ENCODE measurements around the gene ST3GAL5.

ST3GAL5 gene

DNA sequence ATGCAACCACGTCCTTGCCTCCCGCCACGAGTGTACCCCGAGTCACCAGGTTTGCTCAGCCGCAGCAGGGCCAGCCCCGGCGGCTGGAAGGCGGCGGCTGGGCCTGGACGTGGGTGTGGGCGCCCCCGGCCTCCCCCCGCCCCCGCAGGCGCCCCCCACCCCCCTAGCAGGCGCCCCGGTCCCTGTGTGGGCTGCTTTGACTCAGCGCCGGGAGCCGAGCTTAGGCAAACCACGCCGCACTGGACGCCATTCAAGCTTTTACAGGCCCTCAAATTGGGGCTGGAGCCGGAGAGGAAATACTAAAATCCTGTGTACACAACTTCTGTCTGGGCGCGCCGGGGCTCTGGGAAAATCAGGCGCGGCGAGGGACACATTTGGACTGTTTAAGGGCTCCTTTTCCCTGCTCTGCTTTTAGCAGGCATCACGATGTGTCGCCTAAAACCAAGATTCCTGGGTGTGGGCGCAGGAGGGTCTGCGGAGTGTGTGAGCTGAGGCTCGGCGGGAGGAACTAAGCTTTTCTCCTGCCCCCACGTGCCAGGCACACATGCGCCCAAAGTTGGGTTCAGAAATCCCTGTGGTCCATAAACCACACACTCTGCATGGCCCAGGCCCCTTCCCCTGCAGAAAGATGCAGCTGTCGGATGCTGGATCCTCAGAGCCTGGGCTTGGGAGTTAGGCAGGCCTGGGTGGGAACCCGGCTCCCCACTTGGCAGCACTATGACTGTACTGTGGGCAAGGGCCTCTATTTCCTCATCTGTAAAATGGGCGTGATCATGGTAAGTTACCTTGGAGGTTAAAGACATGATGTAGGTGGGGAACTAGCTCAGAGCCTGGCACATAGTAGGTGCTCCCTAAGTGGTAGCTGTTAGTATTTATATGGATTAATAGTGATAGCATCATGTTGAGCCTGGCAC is 77.4 kb downstream of the ST3GAL5 start:
- no peak for DNase-seq (ENCODE audit: low read depth in 1 of 2, low spot score in 1 of 2)

DNA sequence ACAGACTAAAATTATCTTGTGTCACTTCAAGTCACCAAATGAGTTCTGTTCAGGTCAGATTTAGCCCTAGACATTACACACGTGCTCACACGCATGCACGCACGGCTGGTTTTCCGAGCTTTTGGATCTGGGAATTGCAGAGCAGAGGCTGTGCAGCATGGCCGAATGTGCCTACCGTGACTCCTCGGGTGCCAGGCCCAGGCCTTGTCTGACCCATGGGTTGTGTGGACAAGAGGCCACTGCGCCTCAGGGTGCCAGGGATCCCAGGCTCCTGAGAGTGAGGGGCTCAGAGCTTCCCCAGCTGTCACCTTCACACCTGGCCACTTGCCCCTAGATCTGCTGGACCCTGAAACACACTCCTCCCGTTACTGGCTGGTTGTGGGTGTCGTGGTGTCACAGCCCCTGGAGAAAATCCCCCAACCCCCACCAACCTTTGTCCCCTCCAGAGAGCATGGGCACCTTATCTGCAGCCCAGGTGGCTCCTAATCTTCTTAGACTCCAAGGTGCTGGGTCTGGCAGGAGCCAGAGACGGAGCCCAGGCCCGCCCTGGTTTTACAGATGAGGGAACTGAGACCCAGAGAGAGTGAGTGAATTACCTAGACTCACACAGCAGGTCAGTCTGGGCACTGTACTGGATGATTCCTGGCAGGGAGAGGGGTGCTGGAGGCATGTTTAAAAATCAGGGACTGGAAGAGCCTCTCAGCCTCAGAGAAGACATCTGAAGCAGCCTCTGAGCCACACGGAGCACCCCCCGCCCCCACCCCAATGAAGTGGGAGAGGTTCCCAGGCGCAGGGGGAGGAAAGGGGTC is 78.2 kb downstream of the ST3GAL5 start:
- no peak for DNase-seq (ENCODE audit: low read depth in 1 of 2, low spot score in 1 of 2)

DNA sequence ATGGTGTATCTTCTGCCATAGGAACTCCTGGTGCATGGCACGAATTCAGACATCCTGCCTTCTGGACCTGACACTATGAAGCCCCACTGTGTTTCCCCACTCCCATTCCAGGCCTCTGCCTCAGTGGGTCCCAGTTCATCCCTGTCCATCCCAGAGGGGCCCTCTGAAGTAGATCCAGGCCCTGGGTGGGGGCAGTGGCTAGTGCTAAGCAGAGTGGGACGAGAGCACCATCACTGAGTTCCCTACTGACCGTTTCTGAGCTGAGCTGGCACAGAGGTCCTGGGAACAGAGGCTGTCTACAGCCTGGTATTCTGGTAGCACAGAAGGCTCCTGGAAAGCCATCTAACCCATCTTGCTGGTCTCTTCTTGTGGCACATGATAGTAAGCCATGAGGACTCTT is 81.0 kb downstream of the ST3GAL5 start:
- DNase-seq (ENCODE audit: low read depth in 1 of 2, low spot score in 1 of 2), result no peak

DNA sequence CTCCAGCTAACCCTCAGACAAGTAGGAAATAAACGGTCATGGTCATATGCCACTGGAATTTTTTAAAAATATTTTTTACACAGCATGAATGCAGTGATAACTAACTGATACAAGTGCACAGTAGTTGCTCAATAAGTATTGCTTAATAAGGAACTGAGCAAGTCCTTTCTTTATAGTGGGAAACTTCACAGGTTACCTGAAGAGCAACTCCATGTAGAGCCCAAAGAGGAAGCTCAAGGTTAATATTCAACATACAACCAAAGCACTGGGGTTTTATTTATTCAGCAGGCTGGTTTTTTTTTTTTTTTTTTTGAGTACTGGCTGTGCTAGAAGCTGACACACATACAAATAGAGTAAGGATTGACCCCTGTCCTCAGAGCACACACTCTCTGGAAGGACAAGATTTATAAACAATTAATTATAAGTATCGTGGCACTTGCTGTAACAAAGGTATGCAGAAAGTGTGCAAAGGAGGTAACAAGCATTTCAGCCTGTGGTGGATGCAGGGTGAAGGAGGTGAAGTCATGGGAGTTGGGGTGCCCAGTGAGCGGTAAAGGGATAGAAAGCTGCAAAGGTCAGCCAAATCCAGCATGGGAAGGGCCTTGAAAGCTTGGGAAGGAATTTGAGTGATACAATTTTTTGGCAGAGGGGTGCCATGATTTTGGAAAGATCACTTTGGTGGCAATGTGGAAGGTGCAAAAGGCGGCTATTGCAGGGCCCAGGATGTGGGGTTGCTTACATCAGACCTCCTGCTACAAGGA is 82.3 kb downstream of the ST3GAL5 start:
- no peak for DNase-seq (ENCODE audit: low read depth in 1 of 2, low spot score in 1 of 2)

DNA sequence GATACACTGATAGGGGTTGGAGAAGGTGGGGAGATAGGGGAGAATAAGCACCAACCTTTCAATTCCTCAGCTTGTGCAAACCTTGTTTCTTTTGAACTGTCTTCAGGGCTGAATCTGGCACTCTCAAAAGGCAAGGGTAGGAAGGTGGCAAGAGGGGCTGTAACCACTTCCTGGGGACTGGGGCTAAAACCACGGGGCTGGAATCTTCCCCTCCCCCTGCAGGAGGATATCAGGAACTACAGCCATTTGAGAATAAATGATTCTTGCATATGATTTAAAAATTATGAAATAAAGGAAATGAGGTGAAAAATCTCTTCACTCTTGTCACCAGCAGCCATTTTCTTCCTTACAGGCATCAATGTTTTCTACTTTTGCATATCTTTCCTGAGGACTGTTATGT is 84.2 kb downstream of the ST3GAL5 start:
- DNase-seq (ENCODE audit: low read depth in 1 of 2, low spot score in 1 of 2), result no peak

DNA sequence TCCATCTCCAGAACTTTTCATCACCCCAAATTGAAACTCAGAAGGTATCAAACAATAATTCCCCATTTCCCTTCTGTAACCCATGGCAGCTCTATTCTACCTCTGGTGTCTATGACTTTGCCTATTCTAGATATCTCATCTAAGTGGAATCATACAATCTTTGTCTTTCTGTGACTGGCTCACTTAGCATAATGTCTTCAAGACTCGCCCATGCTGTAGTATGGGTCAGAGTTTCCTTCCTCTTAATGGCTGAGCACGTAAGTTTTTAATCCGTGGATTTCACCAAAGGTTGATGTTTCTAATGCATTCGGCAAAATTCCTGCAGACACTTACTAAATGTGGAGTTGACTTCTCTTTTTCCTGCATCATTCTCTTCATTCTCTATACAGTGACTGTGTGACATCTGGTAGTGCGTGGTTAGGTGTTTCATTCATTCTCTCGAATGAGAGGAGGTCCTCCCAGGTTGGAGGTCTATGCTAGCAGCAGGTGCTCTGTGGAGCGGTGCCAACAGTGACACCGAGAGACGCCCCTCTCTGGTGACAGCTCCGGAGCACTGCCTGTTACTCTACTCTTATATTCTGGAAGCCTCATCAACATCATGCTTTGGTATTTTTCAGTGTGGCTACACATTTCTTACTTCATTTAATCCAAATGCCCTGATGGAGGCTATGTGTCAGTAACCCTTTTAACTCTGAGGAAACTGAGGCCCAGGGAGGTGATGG is 84.9 kb downstream of the ST3GAL5 start:
- no peak for DNase-seq (ENCODE audit: low read depth in 1 of 2, low spot score in 1 of 2)

DNA sequence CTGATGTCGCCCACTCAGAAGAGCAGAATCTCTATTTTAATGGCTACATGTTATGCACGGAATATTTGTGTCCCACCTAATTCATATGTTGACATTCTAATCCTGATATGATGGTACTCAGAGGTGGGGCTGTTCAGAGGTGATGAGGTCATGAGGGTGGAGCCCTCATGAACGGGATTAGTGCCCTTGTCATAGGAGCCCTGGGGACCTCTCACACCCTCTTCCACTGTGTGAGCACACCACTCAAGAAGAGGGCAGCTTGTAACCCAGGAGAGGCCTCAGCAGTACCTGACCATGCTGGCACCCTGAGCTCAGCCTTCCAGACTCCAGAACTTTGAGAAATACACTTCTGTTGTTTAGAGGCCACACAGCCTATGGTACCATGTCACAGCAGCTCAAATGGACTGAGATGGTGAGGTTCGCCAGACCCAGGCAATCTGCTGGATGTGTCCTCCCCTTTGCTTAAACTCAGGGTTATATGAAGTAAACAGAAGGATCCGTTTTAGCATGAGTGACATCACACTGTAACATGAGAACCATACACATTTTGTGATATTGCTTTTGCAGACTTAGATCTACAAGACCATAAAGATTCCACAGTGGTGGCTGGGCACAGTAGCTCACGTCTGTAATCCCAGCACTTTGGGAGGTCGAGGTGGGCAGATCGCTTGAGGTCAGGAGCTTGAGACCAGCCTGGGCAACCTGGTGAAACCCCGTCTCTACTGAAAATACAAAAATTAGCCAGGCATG is 86.3 kb downstream of the ST3GAL5 start:
- no peak for DNase-seq (ENCODE audit: low read depth in 1 of 2, low spot score in 1 of 2)

DNA sequence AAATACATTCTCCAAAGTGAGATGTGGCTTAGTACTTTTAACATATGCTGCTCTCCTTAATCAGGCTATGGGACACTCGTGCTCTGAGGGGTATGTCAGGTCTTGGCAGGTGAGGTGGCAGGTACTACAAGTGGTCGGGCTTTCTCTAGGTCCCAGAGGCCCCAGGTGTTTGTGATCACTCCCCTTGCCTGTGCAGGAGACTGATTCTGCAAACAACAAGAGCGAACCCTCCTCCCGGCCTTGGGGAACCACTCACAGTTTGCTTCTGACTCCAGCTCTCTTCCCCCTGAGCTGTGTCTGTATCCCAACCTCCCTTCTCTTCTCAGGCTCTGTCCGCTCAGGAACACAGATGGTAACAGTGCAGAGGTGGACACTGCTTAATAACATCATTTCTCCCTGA is 86.9 kb downstream of the ST3GAL5 start:
- no peak for DNase-seq (ENCODE audit: low read depth in 1 of 2, low spot score in 1 of 2)

DNA sequence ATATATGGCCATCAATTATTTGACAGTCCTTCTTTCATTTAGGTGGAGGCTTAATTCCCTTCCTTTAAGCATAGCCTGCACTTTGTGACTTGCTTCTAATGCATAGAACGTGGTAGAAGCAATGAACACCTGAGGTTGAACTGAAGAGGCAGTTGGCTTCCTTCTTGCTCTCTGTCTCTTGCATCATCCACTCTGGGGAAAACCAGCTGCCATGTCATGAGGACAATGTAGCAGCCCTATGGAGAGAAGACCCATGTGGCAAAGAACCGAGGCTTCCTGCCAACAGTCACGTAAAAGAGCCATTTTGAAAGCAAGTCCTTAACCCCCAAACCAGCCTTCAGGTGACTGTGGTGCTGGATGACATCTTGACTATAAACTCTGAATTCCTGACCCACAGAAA is 88.2 kb downstream of the ST3GAL5 start:
- DNase-seq (ENCODE audit: low read depth in 1 of 2, low spot score in 1 of 2), result no peak

DNA sequence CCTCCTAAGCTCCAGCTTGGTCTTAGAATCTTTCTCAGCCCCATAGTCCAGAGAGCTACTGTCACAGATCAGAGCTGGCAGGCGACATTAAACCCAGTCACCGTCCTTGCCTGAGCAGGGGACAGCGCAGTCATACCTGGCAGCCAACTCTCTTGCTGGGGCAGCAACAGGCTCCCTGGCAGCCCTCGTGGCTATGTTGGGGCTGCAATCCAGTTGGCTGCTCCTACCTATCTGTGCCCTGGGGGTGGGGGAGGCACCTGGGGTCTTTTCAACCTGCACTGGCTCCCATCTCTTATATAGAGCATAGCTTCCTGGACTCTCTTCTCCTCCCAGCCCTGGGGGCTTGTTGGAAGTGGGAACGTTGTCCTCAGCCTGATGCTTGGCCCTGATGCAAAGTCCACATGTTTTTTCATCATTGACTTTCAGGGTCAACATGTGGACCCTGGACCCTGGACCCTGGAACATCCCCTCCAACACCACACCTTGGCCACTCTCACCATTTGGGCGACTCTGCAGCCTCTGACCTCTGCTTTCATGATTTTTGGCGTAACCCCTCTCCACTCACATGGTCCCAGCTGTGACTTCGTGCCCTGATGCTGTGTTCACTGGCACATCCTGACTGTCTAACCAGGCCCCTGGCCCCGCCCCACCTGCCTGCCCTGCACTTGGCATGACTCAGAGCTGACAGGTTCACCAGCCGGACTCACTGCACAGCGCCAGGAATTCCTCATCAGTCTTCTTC is 89.4 kb downstream of the ST3GAL5 start:
- no peak for DNase-seq (ENCODE audit: low read depth in 1 of 2, low spot score in 1 of 2)

DNA sequence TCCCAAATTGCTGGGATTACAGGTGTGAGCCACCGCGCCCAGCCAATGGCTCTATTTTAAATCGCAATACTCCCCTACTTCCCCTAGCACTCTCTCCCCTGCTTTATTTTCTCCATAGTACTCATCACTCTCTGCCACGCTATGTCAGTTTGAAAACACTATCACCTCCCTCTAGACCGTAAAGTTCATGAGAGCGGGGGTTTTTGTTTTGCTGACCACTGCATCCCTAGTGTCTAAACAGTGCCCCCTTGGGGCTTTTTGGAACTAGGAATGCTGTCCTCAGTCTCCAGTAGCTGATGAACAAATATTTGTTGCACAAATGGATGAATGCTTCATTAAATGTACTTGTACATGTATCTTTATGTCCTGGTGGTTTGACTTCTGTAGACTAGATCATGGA is 90.9 kb downstream of the ST3GAL5 start:
- DNase-seq (ENCODE audit: low read depth in 1 of 2, low spot score in 1 of 2), result no peak

DNA sequence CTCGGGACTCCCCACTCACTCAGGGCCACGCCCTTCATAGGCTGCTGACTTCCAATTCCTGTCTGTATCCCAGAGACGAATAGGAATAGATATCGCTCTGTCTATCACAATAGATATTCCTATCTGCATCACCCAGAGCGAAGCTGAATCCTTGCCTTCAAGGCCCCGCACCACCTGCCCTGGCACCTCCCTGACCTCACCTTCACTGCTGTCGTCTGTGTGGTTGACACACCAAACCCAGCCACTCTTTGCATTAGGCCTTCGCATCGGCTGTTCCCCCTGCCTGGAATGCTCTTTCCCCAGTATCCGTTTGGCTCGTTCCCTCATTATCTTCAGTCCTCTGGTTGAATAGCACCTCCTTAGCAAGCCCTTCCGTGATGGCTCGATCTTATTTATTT is 91.5 kb downstream of the ST3GAL5 start:
- no peak for DNase-seq (ENCODE audit: low read depth in 1 of 2, low spot score in 1 of 2)

DNA sequence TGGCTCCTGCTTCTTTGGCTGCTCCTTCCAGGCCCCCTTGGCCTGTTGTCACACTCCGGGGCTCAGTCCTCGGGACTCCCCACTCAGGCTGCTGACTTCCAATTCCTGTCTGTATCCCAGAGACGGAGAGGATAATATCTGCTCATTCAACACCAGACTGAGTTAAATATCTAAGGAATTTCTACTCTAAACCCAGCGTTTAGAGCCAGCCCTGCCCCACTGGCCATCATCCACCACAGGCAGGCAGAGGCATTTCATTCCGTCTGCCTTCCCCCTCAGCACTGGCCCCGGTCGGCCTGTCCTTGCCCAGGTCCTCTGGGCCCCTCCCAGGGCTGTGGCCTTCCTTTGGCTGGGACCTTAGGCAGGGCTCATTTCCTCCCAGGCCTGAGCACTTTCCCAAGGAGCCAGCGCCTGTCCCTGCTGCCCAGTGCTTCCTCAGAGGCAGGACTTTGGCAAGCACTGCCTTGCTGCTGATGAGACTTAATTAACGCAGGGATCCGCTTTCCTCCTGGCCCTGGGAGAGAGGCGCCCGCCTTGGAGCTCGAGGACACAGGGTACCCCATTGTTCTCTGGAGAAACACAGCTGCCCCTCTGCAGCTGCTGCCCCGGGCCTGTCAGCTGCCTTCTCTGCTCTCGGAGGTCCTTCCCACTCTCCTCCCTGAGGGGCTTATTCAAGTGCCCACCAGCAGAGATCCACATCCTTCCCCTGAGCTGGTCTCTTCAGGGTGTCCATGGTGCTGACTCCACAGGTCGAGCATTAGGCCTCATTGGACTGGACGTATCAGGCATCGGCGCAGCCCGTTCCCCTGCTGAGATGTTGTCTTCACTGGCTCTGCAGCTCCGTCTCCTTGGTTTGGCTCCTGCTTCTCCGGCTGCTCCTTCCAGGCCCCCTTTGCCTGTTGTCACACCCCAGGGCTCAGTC is 92.2 kb downstream of the ST3GAL5 start:
- DNase-seq (ENCODE audit: low read depth in 1 of 2, low spot score in 1 of 2), result no peak

DNA sequence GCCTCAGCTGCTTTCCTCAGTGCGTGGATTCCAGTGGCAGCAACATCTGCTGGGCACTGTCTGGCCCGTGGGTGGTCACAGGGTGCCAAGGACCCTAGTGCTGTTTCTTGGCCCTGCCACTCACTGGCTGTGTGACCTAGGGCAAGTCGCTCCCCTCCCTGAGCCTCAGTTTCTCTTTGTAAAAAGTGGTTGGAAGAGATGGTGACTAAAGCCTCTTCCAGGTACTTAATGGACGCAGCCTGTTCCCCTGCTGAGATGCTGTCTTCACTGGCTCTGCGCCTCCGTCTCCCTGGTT is 92.8 kb downstream of the ST3GAL5 start:
- DNase-seq (ENCODE audit: low read depth in 1 of 2, low spot score in 1 of 2), result no peak

DNA sequence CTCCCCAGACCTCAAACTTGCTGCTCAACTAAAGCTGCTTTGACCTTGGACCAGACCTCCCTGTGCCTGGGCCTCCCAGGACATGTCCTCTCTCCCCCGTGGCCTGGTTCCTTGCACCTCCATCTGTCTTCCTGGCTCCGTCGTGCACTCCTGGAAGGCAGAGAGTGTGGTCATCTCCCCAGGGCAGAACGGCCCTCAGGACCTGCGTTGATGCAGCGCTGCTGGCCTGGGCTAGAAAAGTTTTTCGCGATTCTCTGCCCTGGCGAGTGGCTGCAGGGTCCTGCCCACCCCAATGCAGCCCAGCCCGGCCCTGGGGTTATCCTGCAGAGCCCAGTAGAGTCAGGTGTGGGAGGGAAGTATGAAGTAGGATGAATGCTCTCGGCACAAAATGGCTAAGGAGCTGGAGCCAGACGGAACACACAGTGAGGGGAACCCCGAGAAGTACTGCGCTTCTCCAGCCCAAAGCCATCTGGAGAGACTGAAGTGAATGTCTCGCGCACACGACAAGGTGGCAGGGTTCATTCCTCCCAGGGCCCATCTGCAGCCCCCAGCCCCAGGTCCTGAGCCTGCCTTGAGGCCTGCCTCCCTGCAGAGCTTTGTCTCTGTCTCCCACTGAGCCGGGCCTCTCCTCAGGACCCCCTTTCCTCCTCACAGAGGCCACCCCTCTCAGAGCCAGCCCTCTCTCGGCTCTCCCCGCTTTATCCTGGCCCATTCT is 93.3 kb downstream of the ST3GAL5 start:
- DNase-seq (ENCODE audit: low read depth in 1 of 2, low spot score in 1 of 2), result no peak

DNA sequence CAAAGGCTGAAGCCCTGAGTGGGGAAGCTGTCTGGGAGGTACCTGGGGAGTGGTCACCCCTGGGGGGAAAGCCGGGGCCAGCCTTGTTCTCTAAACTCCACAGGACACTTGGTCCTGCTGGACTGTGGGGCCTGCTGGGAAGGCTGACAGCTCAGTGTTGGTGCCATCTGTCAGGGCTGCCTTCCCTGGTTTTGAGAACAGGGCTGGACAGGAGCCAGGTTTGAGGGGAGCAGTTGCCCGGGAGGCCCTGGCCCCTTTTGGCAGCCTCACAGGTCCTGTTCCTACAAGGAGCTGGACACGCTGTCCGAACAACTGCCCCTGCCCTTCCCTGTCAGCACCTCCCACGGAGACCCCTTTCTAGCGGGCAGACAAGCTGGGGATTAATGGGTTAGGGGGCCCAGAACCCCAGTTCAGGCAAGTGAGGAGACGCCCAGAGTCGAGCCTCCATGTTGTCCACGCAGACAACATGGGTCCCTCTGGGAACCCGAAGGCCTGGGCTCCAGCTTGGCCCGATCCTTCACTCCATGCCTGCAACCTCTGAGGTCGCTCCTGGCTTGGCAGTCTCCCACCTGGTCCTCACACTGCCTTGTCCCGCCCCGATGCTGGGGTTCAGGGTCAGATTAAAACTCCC is 94.2 kb downstream of the ST3GAL5 start:
- no peak for DNase-seq (ENCODE audit: low read depth in 1 of 2, low spot score in 1 of 2)

DNA sequence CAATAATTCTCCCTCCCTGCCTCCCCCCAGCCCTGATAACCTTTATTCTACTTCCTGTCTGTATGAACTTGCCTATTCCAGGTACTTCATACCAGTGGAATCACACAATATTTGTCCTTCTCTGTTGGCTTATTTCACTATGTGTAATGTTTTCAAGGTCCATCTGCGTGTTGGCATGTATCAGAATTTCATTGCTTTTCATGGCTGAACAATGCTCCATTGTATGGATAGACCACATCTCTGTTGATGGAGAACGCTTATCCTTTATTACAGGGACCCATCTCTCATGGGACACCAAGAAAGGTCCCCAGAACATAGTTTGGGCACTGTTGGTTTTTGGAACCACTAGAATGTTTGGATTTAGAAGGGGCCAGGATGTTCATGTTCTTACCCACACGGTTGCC is 94.8 kb downstream of the ST3GAL5 start:
- no peak for DNase-seq (ENCODE audit: low read depth in 1 of 2, low spot score in 1 of 2)

DNA sequence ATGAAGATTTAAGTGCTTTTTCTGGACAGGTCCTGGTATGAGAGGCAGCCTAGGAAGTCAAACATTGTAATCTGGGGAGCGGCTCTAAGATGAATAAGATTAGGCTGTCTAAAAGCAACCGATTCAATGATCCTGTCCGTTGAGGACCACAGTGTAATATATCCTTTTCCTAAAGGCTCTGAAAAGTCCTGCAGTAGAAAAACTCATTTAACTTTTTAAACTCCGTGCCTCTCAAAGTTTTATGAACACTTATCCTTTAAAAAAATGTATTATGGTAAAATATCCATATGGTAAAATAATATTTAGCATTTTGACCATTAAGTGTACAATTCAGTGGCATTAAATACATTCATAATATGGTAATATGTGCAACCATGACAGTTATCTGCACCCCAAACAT is 95.2 kb downstream of the ST3GAL5 start:
- no peak for DNase-seq (ENCODE audit: low read depth in 1 of 2, low spot score in 1 of 2)
